MCF 10A (cell line): ENCODE results near the gene SNTG2. TPM values are rescaled to one million over a fixed set of nuclear protein-coding genes. Genes with fewer than 3 reads are reported as not detected.

Source experiments
- BruUV-seq: library from RNA; stranded (reverse); fragments of 400-500 nt; replicated peaks from 2 replicates; lab custom pipeline; 2021; lab: Mats Ljungman, UMichigan
- CTCF ChIA-PET: fragments of 300-600 bp; sonication (Branson Sonifier 250); formaldehyde crosslinking; extraction: SDS; loops from one replicate; lab custom pipeline; 2021; ENCODE audit warnings: antibody characterized with exemption, inconsistent platforms; lab: Yijun Ruan, JAX
- POLR2A ChIA-PET: fragments of 300-600, 350-650 bp; sonication (Branson Sonifier 250); formaldehyde crosslinking; extraction: SDS; loops from one replicate; lab custom pipeline; 2020; ENCODE audit warnings: antibody characterized with exemption, inconsistent platforms; lab: Yijun Ruan, JAX
- DNase-seq: peaks from one replicate; pipeline ENCODE4 v3.0.0-alpha.2; 2018; ENCODE audit not compliant: unreplicated experiment
- H3K27ac Mint-ChIP-seq: one replicate; pipeline ENCODE4 v1.8.0; 2022; ENCODE audit warnings: mild to moderate bottlenecking, low read depth, mixed read lengths; ENCODE audit not compliant: unreplicated experiment
- H3K27me3 Mint-ChIP-seq: one replicate; pipeline ENCODE4 v1.8.0; 2022; ENCODE audit warnings: mixed read lengths; ENCODE audit not compliant: insufficient read depth, unreplicated experiment
- H3K36me3 Mint-ChIP-seq: one replicate; pipeline ENCODE4 v1.8.0; 2022; ENCODE audit warnings: mild to moderate bottlenecking, moderate library complexity, mixed read lengths; ENCODE audit not compliant: insufficient read depth, unreplicated experiment
- H3K4me1 Mint-ChIP-seq: one replicate; pipeline ENCODE4 v1.8.0; 2022; ENCODE audit warnings: mixed read lengths; ENCODE audit not compliant: insufficient read depth, unreplicated experiment
- H3K4me3 Mint-ChIP-seq: one replicate; pipeline ENCODE4 v1.8.0; 2022; ENCODE audit warnings: mild to moderate bottlenecking, moderate library complexity, mixed read lengths; ENCODE audit not compliant: unreplicated experiment
- H3K9me3 Mint-ChIP-seq: one replicate; pipeline ENCODE4 v1.8.0; 2022; ENCODE audit warnings: mixed read lengths; ENCODE audit not compliant: unreplicated experiment
- CTCF ChIP-seq: fragments of 200-600 bp; IDR thresholded peaks from one replicate; pipeline ENCODE4 v1.8.0; 2022; ENCODE audit warnings: antibody characterized with exemption, mild to moderate bottlenecking; ENCODE audit not compliant: unreplicated experiment
- intact Hi-C: fragments of 100-400 bp; cut with micrococcal nuclease; formaldehyde crosslinking; loops from 2 replicates; pipeline ENCODE4 v1.14.1; 2022
- total RNA-seq: library from RNA; stranded (reverse); gene quantifications from 2 replicates; pipeline ENCODE4 v1.2.3, GENCODE V29; 2022

Gene SNTG2
- total RNA-seq, 1 experiment from 2014 or later: not detected

- POLR2A ChIA-PET: no interaction called here
- Mint-ChIP-seq H3K9me3 (no peaks in the 10 kb centered on the region), H3K4me3 (no peak overlapping the region), H3K4me1 (peaks cover 4% of the 10 kb centered on the region), H3K27me3 (no peaks in the 10 kb centered on the region), H3K27ac (no peak overlapping the region), H3K36me3 (no peaks in the 10 kb centered on the region)
- TF ChIP-seq CTCF: no peak
- intact Hi-C loops: no loop called here
- CTCF ChIA-PET: no interaction called here
- DNase-seq: no peak
- BruUV-seq: no TSS peak
Measured at GRCh38 chr2:1208522-1208921, 257.9 kb downstream of the SNTG2 start.

- no TSS peak for BruUV-seq
- Mint-ChIP-seq H3K4me3 (no peak overlapping the region), H3K36me3 (no peaks in the 10 kb centered on the region)
Measured at GRCh38 chr2:1209246-1209645, 258.6 kb downstream of the SNTG2 start.

GRCh38 chr2:1209761-1210160, 259.1 kb downstream of the SNTG2 start:
- Mint-ChIP-seq H3K4me3 (no peak overlapping the region), H3K27ac (no peak overlapping the region), H3K4me1 (peaks cover 4% of the 10 kb centered on the region), H3K9me3 (peaks cover 7% of the 10 kb centered on the region), H3K36me3 (no peaks in the 10 kb centered on the region), H3K27me3 (no peaks in the 10 kb centered on the region)
- TF ChIP-seq CTCF: no peak
- ChIA-PET POLR2A (interaction anchor here (0.5 kb wide), 1 partner anchor 150 kb away, joined by 3 read pairs; no protein-coding TSS in a partner anchor), CTCF (no interaction called here)
- BruUV-seq: no TSS peak
- intact Hi-C loops: no loop called here
- DNase-seq: no peak

More at GRCh38 chr2:1209246-1209645, 258.6 kb downstream of the SNTG2 start:
- intact Hi-C loops: no loop called here
- H3K27ac Mint-ChIP-seq: no peak overlapping the region
- peaks cover 4% of the 10 kb centered on the region for H3K4me1 Mint-ChIP-seq
- peaks cover 4% of the 10 kb centered on the region for H3K9me3 Mint-ChIP-seq
- ChIA-PET CTCF (no interaction called here), POLR2A (interaction anchor here (0.5 kb wide), 1 partner anchor 150 kb away, joined by 3 read pairs; no protein-coding TSS in a partner anchor)
- TF ChIP-seq CTCF: no peak
- no peak for DNase-seq
- no peaks in the 10 kb centered on the region for H3K27me3 Mint-ChIP-seq

GRCh38 chr2:1210352-1210751, 259.7 kb downstream of the SNTG2 start:
- intact Hi-C loops: no loop called here
- Mint-ChIP-seq H3K36me3 (no peaks in the 10 kb centered on the region), H3K9me3 (peaks cover 7% of the 10 kb centered on the region), H3K27ac (no peak overlapping the region), H3K4me1 (peaks cover 3% of the 10 kb centered on the region), H3K4me3 (no peak overlapping the region), H3K27me3 (no peaks in the 10 kb centered on the region)
- DNase-seq: no peak
- POLR2A ChIA-PET: no interaction called here
- no TSS peak for BruUV-seq
- CTCF ChIA-PET: no interaction called here
- no peak for TF ChIP-seq CTCF
